ENCODE results near the gene ZIC2. TPM values are rescaled to one million over a fixed set of nuclear protein-coding genes. Genes with fewer than 3 reads are reported as not detected.
A peak's percentile ranks its signal among the peaks of the same experiment; 100 is the strongest.

ZIC2 gene
- total RNA-seq, 1 experiment from 2014 or later = 4.2 TPM

DNA sequence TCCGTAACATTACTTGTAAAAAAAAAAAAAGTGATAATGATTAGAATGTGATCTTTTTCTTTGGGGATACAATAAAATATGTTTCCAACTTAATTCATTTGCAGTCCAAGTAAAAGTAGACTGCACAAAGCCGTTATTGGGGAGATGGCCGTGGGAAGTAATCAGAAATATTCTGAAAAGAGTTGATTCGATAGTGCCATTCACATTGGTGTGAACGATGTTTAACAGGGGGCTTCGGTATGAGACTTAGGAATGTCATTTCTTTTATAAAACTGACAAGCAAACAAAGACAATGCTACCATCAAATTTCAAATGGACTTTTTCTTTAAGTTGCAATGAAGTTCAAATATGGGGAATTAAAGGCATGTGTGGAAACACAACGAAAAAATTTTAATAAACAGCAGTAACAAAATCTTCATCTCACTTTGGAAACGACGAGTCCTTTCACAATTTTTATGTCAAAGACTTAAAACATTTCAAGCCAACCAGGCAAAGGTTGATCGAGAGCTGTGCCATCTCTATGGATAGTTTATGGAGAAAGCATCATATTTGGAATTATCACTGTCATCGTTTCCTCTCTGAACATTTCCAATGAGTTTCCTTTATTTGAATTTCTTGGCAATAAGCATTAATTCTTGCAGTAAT lies 8.3 kb upstream of the ZIC2 start:
- DNase-seq (ENCODE audit: extremely low read depth, low read depth) = no peak

GRCh38 chr13:99973808-99974185 lies 7.8 kb upstream of the ZIC2 start:
- DNase-seq (ENCODE audit: extremely low read depth, low read depth) = no peak

- no peak for DNase-seq (ENCODE audit: extremely low read depth, low read depth)
Measured at GRCh38 chr13:99974296-99974938, 7.2 kb upstream of the ZIC2 start.

DNA sequence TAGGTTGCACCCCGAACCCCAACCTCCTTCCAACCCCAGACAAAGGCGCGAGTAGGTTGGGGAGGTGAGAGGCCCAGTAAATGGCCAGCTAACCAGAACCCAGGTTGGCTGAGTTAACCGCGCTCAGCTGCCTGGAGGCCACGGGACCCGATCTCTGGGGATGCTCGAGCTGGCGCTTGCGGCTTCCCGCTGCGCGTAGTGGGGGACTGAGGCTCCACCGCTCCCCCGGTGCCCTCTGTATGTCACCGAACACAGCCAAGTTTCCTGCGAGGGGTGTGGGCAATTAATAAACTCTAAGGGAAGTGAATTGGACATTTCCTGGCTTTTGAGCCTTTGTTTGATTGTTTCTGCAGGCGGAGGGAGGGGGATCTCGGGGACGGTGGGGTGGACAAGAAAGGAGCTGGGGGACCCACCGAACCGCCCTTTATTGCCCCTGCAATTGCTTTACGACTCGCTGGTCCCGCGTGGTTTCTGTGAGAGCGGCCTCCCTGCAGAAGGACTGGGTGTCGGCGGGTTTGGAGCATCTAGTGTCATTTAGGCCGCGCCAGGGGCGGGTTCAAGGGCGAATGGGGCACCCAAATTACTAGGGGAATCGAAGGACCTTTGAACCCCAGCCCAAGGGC lies 6.5 kb upstream of the ZIC2 start:
- no peak for DNase-seq (ENCODE audit: extremely low read depth, low read depth)

GRCh38 chr13:99975626-99976025 lies 6.0 kb upstream of the ZIC2 start:
- DNase-seq (ENCODE audit: extremely low read depth, low read depth) = no peak

GRCh38 chr13:99976575-99976974 lies 5.0 kb upstream of the ZIC2 start:
- DNase-seq (ENCODE audit: extremely low read depth, low read depth) = no peak

DNA sequence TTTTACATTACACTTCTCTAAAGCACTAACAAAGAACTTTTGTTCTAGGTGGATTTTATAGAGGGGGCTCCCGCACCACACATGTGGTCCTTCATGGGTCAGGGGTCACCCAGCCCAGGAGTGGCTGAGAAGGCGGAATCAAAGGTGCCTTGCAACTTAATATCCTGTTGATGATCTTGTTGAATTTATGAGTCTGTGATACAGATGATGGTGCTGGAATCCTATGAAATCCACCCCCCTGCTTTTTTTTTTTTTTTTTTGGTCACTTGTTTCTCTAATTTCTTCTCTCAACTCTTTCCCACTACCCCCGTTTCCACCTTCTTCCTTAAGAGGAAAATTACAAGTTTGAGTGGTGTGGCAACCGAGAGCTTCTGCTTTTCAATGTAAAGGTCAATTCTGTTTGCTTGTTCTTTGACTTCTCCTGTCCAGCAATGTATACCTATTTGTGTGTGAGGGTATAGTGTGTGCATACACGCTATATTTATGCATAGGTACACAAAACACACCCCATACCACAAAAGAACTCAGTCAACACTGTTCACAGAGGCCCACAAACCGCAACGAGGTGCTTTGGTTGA lies 4.2 kb upstream of the ZIC2 start:
- no peak for DNase-seq (ENCODE audit: extremely low read depth, low read depth)

DNA sequence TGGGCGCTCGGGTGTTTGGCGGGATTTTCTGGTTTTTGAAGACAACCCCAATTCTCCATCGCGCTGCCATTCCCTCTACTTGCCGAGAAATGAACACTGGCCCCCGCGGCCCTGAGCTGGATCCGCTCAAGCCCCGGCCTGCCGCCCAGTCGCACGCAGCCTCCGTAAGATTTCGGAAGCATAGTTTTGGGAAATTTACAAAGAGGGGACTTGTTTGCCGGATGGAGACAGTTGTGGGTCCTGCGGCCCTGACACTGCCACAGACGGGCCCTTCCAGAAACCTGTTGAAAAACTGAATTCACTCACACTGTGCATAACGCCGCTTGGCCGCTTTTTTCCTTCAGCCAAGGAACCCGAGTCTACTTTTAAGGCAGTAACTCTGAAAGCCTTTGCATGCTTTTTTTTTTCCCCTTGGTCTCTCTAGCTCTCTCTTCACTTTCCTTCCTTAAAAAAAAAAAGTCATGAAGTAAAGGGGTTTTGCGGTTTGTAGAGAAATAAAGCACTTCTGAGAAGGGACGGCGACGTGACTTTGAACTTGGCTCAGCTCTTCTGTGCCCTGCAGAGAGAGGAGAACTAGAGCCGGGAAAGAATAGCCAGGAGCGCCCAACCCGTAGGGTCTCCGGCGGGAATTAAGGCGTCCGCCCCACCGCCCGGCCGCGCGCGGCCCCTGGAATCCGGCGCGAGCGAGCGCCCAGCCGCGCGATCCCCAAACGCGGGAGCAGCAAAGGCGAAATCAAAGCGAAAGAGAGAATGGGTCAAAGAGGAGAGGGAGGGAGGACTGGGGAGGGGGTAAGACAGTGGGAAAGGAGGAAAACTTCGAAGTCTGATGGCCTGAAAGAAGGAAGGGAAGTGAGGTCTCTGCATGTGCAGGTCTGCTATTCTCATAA lies 3.4 kb upstream of the ZIC2 start:
- DNase-seq (ENCODE audit: extremely low read depth, low read depth) = no peak

- DNase-seq (ENCODE audit: extremely low read depth, low read depth) = no peak
Measured at GRCh38 chr13:99978799-99979452, 2.7 kb upstream of the ZIC2 start.

GRCh38 chr13:99979453-99980200 lies 2.0 kb upstream of the ZIC2 start:
- peak; percentile 33 for DNase-seq (ENCODE audit: extremely low read depth, low read depth)

DNA sequence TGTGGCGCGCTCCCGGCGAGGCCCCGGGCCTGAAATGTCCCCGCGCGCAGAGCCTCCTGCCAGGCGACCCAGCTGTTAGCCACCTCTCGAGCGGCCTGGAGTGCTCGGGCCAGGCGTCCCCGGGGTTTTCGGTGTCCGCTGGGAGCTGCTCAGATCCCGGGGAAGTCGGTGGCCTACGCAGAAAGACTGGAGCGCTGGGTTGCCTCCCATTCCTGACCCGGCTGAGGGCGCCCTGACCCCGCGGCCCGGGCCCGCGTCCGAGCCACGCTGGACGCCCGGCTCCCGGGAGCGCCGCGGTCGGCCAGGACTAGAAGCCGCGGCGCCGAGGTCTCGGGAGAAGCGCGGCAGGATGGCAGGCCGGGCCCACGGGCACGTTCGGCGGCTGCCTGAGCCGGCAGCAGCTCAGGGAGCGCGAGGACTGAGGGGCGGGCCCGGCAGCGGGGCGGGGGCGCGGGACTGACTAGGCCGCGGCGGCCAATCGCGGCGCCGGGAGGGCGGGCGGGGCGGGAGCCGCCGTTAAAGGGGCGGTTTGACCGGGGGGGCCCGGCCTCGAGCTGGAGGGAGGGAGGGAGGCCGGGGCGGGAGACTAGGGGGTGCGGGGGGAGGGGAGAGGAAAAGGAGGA lies 1.3 kb upstream of the ZIC2 start:
- peak; percentile 67 for DNase-seq (ENCODE audit: extremely low read depth, low read depth)

- DNase-seq (ENCODE audit: extremely low read depth, low read depth) = peak; percentile 66
Measured at GRCh38 chr13:99980824-99981734, 505 bp upstream of the ZIC2 start.

DNA sequence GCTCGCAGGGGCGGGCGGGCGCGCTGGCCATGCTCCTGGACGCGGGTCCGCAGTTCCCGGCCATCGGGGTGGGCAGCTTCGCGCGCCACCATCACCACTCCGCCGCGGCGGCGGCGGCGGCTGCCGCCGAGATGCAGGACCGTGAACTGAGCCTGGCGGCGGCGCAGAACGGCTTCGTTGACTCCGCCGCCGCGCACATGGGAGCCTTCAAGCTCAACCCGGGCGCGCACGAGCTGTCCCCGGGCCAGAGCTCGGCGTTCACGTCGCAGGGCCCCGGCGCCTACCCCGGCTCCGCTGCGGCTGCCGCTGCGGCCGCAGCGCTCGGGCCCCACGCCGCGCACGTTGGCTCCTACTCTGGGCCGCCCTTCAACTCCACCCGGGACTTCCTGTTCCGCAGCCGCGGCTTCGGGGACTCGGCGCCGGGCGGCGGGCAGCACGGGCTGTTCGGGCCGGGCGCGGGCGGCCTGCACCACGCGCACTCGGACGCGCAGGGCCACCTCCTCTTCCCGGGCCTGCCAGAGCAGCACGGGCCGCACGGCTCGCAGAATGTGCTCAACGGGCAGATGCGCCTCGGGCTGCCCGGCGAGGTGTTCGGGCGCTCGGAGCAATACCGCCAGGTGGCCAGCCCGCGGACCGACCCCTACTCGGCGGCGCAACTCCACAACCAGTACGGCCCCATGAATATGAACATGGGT lies 599 bp downstream of the ZIC2 start:
- DNase-seq (ENCODE audit: extremely low read depth, low read depth) = no peak

- no peak for DNase-seq (ENCODE audit: extremely low read depth, low read depth)
Measured at GRCh38 chr13:99982731-99983498, 1.3 kb downstream of the ZIC2 start.

- DNase-seq (ENCODE audit: extremely low read depth, low read depth) = no peak
Measured at GRCh38 chr13:99983499-99984401, 2.2 kb downstream of the ZIC2 start.
